ENCODE measurements around the gene RNF128.
"Not testable (repeated sequence)": the region's sequence is repeated elsewhere in the genome, so short reads cannot be mapped to it uniquely, and the experiment has no call there.

The RNF128 gene

DNA sequence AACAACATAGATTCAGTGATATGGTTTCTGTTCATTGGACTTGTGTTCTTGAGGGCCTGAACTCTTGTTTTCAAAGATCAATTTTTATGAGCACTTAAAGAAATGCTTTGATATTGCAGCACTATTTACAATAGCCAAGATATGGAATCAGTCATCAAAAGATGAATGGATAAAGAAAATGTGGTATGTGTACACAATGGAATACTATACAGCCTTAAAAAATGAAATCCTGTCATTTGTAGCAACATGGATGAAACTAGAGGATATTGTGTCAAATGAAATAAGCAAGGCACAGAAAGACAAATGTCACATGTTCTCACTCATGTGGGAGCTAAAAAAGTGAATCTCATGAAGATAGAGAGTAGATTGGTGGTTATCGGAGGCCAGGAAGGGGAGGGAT is 21.9 kb downstream of the RNF128 start:
- no peak for DNase-seq

DNA sequence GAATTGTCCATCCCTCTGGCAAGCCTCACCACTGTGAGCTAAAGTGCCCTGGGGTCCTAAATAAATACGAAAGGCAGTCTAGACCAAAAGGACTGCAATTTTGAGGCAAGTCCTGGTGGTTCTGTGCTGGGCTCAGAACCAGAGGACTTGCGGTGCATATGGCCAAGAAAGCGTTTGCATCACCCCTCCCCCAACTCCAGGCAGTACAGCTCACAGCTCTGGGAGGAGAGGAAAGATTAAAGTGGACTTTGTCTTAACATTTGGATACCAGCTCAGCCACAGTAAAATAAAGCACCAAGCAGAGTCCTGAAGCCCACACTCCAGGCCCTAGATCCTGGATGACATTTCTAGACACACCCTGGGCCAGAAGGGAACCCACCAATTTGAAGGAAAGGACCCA is 24.9 kb downstream of the RNF128 start:
- no peak for DNase-seq

DNA sequence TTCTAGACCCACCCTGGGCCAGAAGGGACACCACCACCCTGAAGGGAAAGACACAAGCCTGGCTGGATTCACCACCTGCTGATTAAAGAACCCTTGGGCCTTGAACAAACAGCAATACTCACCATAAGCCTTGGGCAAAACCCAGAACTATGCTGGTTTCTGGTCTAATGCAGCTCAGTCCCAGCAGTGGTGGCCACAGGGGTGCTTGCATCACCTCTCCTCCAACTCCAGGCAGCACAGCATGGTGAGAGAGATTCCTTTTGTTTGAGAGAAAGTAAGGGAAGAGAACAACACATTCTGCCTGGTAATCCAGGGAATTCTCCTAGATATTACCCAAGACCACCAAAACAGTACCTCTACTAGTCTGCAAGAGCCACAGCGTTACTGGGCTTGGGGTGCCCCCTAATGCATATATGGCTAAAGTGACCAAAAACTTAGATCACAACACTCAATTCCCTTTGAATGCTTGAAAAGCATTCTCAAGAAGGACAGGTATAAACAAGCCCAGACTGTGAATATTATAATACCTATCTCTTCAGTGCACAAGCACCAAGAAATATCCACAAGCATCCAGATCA is 25.7 kb downstream of the RNF128 start:
- no peak for DNase-seq

DNA sequence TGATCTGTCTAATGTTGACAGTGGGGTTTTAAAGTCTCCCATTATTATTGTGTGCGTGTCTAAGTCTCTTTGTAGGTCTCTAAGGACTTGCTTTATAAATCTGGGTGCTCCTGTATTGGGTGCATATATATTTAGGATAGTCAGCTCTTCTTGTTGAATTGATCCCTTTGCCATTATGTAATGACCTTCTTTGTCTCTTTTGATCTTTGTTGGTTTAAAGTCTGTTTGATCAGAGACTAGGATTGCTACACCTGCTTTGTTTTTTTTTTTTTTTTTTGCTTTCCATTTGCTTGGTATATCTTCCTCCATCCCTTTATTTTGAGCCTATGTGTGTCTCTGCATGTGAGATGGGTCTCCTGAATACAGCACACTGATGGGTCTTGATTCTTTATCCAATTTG is 42.8 kb downstream of the RNF128 start:
- not testable (repeated sequence) for DNase-seq

DNA sequence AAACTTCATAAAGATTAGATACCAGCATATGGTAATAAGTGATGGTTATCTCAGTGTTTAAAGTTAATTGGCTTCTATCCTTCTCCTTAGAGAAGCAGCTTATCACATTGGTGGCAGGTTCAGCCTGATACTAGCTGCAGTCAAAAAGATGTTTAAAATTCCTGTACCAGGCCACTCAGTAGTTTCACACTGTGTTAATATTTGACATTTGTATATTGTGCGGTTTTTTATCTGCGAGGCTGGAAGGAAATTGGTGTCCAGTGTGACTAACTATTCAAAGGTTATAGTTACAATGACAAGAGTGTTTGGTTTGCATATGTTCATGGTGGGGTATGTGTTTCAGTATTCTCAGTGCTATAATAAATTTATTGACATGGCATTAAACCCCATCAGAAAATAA is 48.5 kb downstream of the RNF128 start:
- no peak for DNase-seq

DNA sequence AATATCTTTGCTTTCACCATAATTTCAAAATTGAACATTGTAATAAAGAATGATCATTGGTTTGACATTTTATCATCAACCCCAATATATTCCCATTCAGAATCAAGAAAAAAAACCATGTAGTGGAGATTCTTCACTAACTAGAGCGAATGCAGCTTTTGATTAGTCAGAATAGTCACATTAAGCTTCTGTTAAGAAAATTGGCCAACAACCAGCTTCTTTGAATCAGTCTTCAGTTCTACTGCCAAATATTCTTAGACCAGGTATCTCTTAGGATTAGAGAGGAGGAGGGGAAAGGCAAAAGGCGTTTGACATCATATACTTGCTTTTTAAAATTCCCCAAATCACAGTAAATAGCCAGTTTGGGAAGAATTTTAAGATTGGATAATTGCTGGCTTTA is 53.8 kb downstream of the RNF128 start:
- no peak for DNase-seq

DNA sequence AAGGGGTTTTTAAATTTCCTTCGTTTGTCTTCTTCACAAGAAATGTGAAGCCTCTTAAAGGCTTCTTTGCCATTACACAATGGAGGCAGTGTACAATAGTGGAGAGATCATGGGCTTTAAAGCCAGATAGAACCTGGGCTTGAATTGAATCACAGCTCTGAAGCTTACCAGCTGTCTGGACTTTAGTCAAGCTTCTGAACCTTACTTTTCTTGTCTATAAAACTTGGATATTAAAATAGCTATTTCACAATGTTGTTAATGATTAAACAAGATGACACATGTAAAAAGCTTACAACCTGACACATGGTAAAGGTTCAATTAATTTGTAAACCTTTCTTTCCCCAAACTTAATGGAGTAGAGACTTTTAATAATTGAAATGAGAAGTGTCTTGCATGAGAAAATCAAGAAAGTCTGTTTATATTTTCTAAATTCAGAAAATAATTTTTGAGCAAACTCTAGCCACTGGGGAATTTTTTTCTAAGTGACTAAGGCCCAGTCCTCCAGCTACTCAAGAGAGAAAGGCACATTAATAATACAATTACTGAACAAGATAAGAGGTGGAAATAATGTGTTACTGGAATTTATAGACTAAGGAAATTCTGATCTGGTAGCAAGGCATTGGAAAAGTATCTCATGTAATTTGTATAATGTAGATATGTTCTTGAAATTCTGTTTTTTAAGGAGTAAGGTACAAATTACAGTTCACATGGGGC is 54.3 kb downstream of the RNF128 start:
- DNase-seq = no peak

DNA sequence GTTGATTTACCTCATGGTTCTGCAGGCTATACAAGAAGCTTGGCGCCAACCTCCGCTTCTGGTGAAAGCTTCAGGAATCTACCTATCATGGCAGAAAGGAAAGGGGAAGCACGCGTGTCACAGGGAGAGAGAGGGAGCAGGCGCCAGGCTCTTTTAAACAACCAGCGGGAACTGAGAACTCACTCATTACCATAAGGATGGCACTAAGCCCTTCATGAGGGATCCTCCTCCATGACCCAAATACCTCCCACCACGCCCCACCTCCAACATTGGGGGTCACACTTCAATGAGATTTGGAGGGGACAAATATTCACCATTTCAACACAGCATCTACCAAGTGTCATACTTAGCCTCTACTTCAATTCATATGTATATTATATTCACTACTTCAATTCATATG is 57.2 kb downstream of the RNF128 start:
- no peak for DNase-seq

DNA sequence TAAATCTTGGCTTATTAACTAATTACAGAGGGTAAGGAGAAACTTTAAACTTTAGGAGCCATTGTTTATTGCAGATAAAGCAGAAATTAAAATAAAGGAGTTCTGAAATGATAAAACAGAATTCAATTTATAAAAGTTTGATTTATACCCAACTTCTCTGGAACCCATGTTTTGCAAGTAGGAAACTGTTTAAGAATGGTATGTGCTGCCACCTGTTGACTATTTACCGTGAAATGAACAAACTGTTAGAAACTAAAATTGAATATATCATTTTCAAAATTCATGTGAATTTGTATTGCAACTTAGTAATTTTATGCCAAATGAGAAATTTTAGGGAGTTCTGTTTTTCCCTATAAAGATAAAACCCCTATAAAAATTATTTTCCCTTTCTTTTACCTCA is 65.0 kb downstream of the RNF128 start:
- no peak for DNase-seq

DNA sequence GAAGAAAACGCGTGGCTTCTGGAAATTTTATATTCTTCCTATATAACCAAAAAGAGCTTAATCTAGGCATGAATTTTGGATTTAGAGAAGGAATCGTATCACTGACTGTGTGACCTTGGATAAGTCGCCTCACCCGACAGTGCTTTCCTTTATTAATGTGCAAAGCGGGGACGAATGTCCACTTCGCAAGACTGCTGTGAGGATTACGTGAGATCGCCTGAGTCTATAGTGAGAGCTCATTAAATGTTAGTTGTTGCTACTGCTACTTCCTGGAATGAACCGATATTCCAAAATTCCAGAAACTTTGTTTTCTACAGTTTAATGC is 75.5 kb downstream of the RNF128 start:
- DNase-seq = no peak

DNA sequence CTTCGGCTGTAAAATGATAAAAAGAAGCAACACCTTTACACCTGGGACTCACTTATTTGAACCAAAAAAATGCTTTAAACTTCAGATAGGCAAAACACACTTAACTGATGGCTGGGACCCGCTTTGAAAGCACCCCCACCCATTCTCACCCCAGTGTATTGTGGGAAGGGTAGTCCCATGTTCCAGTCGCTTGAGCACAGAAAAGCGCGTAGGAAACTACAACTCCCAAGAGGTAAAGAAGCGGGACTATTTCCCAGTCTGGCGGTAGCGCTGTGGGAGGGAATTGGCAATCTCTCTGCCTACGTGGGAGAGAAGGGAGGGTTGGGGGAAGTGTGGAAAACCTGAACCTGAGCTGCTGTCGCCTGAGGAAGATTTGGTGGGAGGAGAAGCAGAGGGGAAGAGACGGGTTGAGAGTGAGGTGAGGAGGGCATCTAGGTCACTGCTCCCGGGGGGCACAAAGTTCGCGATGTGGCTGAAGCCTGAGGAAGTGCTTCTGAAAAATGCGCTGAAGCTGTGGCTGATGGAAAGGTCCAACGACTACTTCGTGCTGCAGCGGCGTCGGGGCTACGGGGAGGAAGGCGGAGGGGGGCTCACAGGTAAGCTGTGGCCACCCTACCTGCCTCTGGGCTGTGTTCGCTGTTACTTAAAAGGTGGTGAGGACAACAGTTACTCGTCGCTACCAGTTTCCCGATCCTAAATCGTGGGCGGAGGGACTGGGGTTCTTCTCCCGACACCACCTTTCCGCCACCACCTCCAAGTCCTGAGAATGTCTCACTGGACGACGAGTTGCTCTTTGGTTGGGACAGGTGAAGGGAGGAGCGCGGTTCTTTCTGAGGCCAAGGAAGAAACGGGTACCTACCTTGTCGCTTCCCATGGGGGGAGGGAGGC is 76.1 kb downstream of the RNF128 start, which contains the start of gene TBC1D8B:
Gene TBC1D8B, plus strand, starts transcription at position 286 of the 888 bp plus-strand sequence. Its CDS starts 181 bp downstream, at position 467.
- DNase-seq = peak; percentile 21

DNA sequence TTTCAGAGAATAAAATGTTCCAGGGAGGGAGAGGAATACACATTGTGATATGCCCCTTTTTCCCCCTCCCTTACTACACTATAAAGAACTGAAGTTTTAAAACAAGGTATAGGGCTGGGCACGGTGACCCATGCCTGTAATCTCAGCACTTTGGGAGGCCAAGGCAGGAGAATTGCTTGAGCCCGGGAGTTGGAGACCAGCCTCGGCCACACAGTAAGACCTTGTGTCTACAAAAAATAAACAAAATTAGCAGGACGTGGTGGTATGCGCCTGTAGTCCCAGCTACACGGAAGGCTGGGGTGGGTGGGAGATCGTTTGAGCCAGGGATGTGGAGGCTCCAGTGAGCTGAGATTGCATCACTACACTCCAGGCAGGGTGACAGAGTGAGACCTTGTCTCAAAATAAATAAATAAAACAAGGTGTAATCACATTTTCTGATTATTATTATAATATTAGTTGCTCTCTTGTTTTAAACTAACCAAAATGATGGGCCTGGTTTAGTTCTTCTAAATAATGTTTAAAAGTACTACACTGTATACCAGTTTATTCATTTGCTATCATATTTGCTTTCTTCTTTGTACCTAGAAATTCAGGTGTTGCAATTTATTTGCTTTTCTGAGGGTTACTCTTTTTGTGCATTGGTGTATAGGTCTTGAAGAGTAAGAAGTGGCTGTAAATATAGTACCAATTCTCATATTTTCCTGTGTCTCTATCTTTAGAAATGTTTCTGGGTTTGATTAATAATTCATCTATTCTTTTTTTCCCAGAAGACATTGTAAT is 84.8 kb downstream of the RNF128 start:
- DNase-seq = no peak

DNA sequence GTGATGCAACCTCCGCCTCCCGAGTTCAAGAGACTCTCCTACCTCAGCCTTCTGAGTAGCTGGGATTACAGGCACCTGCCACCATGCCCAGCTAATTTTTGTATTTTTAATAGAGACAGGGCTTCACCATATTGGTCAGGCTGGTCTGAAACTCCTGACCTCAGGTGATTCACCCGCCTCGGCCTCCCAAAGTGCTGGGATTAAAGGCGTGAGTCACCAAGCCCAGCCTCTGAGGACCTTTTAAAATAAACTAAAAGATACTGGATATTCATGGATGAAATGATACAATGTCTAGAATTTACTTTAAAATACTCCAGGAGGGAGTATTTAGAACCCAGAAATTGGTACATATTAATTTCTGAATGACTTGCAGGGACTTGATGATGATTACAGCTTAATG is 86.4 kb downstream of the RNF128 start:
- DNase-seq = not testable (repeated sequence)

DNA sequence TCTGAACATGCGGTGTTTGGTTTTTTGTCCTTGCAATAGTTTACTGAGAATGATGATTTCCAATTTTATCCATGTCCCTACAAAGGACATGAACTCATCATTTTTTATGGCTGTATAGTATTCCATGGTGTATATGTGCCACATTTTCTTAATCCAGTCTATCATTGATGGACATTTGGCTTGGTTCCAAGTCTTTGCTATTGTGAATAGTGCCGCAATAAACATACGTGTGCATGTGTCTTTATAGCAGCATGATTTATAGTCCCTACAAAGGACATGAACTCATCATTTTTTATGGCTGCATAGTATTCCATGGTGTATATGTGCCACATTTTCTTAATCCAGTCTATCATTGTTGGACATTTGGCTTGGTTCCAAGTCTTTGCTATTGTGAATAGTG is 87.6 kb downstream of the RNF128 start:
- not testable (repeated sequence) for DNase-seq
